ENCODE measurements around the gene CGNL1. TPM values are rescaled to one million over a fixed set of nuclear protein-coding genes. Genes with fewer than 3 reads are reported as not detected.

CGNL1 gene
- total and polyA plus RNA-seq, 7 donors: 0.69 to 7.2 (median 2.4) TPM

DNA sequence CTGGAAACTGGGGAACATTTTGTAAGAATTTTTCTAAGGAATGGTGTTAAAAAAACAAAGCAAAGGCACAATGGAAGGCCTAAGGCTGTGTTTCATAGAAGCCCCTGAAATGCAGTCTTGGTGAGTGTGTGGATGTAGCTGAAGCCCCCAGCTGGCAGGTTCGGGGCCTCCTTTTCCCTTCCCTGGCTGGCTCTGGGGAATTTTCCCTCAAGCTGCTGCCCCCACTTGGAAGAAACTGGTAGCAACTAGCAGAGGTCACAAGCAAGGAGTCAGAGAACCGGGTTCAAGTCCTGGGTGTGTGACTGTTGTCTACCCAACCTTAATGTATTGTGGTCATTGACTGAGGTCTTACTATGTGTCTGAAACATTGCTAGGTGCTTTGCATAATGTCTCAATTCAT, 130.1 kb downstream of the CGNL1 start:
- H3K27ac ChIP-seq: peak overlapping the region in 1 of 4 donors; percentile 17
- no peaks in the 10 kb centered on the region for H3K27me3 ChIP-seq
- peaks cover 0 to 16% (median 8%) of the 10 kb centered on the region in 4 donors for H3K4me1 ChIP-seq
- 57 to 80% methylated on average over 2 of the region's 2 CpGs for WGBS, 2 donors
- DNase-seq: no peak
- intact Hi-C loops (cut with DNase I): no loop called here
- H3K9me3 ChIP-seq: no peaks in the 10 kb centered on the region
- H3K4me3 ChIP-seq: no peak overlapping the region
- TF ChIP-seq, protein P1, sequence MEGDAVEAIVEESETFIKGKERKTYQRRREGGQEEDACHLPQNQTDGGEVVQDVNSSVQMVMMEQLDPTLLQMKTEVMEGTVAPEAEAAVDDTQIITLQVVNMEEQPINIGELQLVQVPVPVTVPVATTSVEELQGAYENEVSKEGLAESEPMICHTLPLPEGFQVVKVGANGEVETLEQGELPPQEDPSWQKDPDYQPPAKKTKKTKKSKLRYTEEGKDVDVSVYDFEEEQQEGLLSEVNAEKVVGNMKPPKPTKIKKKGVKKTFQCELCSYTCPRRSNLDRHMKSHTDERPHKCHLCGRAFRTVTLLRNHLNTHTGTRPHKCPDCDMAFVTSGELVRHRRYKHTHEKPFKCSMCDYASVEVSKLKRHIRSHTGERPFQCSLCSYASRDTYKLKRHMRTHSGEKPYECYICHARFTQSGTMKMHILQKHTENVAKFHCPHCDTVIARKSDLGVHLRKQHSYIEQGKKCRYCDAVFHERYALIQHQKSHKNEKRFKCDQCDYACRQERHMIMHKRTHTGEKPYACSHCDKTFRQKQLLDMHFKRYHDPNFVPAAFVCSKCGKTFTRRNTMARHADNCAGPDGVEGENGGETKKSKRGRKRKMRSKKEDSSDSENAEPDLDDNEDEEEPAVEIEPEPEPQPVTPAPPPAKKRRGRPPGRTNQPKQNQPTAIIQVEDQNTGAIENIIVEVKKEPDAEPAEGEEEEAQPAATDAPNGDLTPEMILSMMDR (IDR thresholded peaks at IDR 0.05): no peak
- TF ChIP-seq POLR2AphosphoS5 (IDR thresholded peaks at IDR 0.05) (no peak), POLR2A (IDR thresholded peaks at IDR 0.05) (no peak), EP300 (IDR thresholded peaks at IDR 0.05) (no peak)
- H3K36me3 ChIP-seq: no peaks in the 10 kb centered on the region

DNA sequence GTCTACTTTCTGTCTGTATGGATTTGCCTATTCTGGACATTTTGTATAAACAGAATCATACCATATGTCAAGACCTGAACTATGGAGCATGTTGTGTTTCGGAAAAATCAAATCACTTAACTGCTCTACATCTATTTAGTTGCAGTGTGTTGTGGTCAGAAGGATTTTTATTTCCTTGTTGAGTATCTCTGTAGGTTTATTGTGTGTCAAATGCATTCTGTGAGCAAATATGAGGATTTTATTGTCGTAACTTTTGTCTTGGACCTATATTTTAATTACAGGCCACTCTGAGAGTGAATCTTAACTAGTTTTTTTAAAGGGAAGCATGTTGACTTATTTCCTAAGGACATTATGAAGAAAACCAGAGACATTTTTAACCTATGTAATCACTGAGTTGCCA, 130.8 kb downstream of the CGNL1 start:
- no peak for DNase-seq
- intact Hi-C loops (cut with DNase I): no loop called here
- H3K27ac ChIP-seq: no peak overlapping the region
- H3K4me1 ChIP-seq: peaks cover 0 to 16% (median 8%) of the 10 kb centered on the region in 4 donors
- H3K4me3 ChIP-seq: no peak overlapping the region
- H3K9me3 ChIP-seq: no peaks in the 10 kb centered on the region
- H3K36me3 ChIP-seq: no peaks in the 10 kb centered on the region
- TF ChIP-seq, protein P1 (IDR thresholded peaks at IDR 0.05): no peak
- TF ChIP-seq POLR2AphosphoS5 (IDR thresholded peaks at IDR 0.05) (no peak), EP300 (IDR thresholded peaks at IDR 0.05) (no peak), POLR2A (IDR thresholded peaks at IDR 0.05) (no peak)
- no peaks in the 10 kb centered on the region for H3K27me3 ChIP-seq
- WGBS, 2 donors: 24 to 75% methylated on average over 2 of the region's 2 CpGs

DNA sequence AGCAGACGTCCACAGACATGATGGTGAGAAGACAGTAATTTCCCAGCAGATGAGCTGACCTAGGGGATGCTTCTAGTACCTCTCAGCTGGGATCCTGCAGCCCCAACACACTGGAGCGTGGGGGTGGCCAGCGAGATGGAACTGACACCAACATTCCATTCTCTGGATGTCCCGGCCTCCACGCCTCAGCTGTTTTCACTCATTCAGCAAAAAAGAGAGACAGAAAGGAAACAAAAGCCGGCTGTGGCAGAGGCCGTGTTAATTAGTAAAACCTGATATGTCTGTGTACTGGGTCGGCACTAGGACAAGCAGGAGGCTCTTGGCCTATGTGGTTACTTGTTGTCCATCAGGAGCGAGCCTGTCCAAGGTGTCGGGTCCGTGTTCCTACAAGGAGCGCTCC, 132.8 kb downstream of the CGNL1 start:
- Histone ChIP-seq H3K27me3 (no peaks in the 10 kb centered on the region), H3K4me3 (no peak overlapping the region), H3K36me3 (no peaks in the 10 kb centered on the region), H3K4me1 (peaks cover 0 to 12% (median 4%) of the 10 kb centered on the region in 4 donors), H3K27ac (no peak overlapping the region), H3K9me3 (no peaks in the 10 kb centered on the region)
- 83 to 89% methylated on average over 12 of the region's 12 CpGs for WGBS, 2 donors
- no peak for DNase-seq
- TF ChIP-seq, protein P1 (IDR thresholded peaks at IDR 0.05): no peak
- TF ChIP-seq EP300 (IDR thresholded peaks at IDR 0.05): no peak
- TF ChIP-seq POLR2AphosphoS5 (IDR thresholded peaks at IDR 0.05): no peak
- TF ChIP-seq POLR2A (IDR thresholded peaks at IDR 0.05): no peak
- intact Hi-C loops (cut with DNase I): no loop called here

- Histone ChIP-seq H3K27ac (no peak overlapping the region), H3K4me3 (no peak overlapping the region), H3K4me1 (peaks cover 0 to 3% (median 0%) of the 10 kb centered on the region in 4 donors), H3K27me3 (no peaks in the 10 kb centered on the region), H3K9me3 (no peaks in the 10 kb centered on the region), H3K36me3 (no peaks in the 10 kb centered on the region)
- TF ChIP-seq, protein P1 (IDR thresholded peaks at IDR 0.05): no peak
- TF ChIP-seq POLR2AphosphoS5 (IDR thresholded peaks at IDR 0.05) (no peak), EP300 (IDR thresholded peaks at IDR 0.05) (no peak), POLR2A (IDR thresholded peaks at IDR 0.05) (no peak)
- intact Hi-C loops (cut with DNase I): no loop called here
- no peak for DNase-seq
- 48 to 51% methylated on average over 4 of the region's 4 CpGs for WGBS, 2 donors
These were observed 133.7 kb downstream of the CGNL1 start for GRCh38 chr15:57509965-57510364.

- intact Hi-C loops (cut with DNase I): no loop called here
- Histone ChIP-seq H3K4me3 (no peak overlapping the region), H3K4me1 (no peaks in the 10 kb centered on the region), H3K27ac (no peak overlapping the region), H3K27me3 (no peaks in the 10 kb centered on the region), H3K36me3 (no peaks in the 10 kb centered on the region), H3K9me3 (no peaks in the 10 kb centered on the region)
- WGBS, 2 donors: 24 to 63% methylated on average over 9 of the region's 9 CpGs
- no peak for TF ChIP-seq POLR2AphosphoS5 (IDR thresholded peaks at IDR 0.05)
- TF ChIP-seq EP300 (IDR thresholded peaks at IDR 0.05): no peak
- TF ChIP-seq, protein P1 (IDR thresholded peaks at IDR 0.05): no peak
- no peak for TF ChIP-seq POLR2A (IDR thresholded peaks at IDR 0.05)
- DNase-seq: no peak
These were observed 134.3 kb downstream of the CGNL1 start for GRCh38 chr15:57510647-57511046.
